Stimulated activated CD8-positive, alpha-beta memory T cell treated with anti-CD3 and anti-CD28 coated beads, Interleukin-7, amount 100 ng/mL, for 24 hours (primary cell): Measurements from ENCODE around the gene CLMN.

Source experiments
- DNase-seq: peaks from one replicate; pipeline ENCODE4 v3.0.0-alpha.2; 2020; ENCODE audit warnings: low read depth

Gene CLMN

GRCh38 chr14:95303552-95303951 is 16.2 kb downstream of the CLMN start:
- no peak for DNase-seq

- DNase-seq: no peak
These were observed 16.8 kb downstream of the CLMN start for GRCh38 chr14:95302667-95303506.

GRCh38 chr14:95301527-95302187 is 18.1 kb downstream of the CLMN start:
- no peak for DNase-seq

GRCh38 chr14:95300697-95301526 is 18.8 kb downstream of the CLMN start:
- DNase-seq: no peak

- no peak for DNase-seq
These were observed 19.6 kb downstream of the CLMN start for GRCh38 chr14:95300002-95300696.

- no peak for DNase-seq
These were observed 20.4 kb downstream of the CLMN start for GRCh38 chr14:95299271-95299670.

- no peak for DNase-seq
These were observed 21.9 kb downstream of the CLMN start for GRCh38 chr14:95297832-95298231.

- DNase-seq: no peak
These were observed 22.7 kb downstream of the CLMN start for GRCh38 chr14:95296966-95297365.

- DNase-seq: no peak
These were observed 23.9 kb downstream of the CLMN start for GRCh38 chr14:95295600-95296376.

GRCh38 chr14:95294834-95295599 is 24.7 kb downstream of the CLMN start:
- no peak for DNase-seq

- no peak for DNase-seq
These were observed 25.4 kb downstream of the CLMN start for GRCh38 chr14:95294320-95294719.

- DNase-seq: no peak
These were observed 26.3 kb downstream of the CLMN start for GRCh38 chr14:95293449-95293848.

GRCh38 chr14:95292660-95293425 is 26.9 kb downstream of the CLMN start:
- no peak for DNase-seq

GRCh38 chr14:95291859-95292542 is 27.7 kb downstream of the CLMN start:
- DNase-seq: no peak

- no peak for DNase-seq
These were observed 28.8 kb downstream of the CLMN start for GRCh38 chr14:95290871-95291431.

- no peak for DNase-seq
These were observed 29.7 kb downstream of the CLMN start for GRCh38 chr14:95290021-95290420.

GRCh38 chr14:95289323-95290010 is 30.2 kb downstream of the CLMN start:
- DNase-seq: no peak

GRCh38 chr14:95288672-95289322 is 30.9 kb downstream of the CLMN start:
- DNase-seq: no peak
